Nephron (organoid): ENCODE data around the gene UGT2B11.
"Not testable (repeated sequence)": the region's sequence is repeated elsewhere in the genome, so short reads cannot be mapped to it uniquely, and the experiment has no call there.

Experiments used
- H3K27ac Mint-ChIP-seq, 3 experiments: 2 replicates each; pipeline ENCODE4 v1.8.0; 2020; ENCODE audit warnings: mixed read lengths in 3 of 3, mild to moderate bottlenecking in 2 of 3, moderate library complexity in 1 of 3
- H3K27me3 Mint-ChIP-seq: 2 replicates; pipeline ENCODE4 v1.8.0; 2021; ENCODE audit warnings: low read depth, mild to moderate bottlenecking, moderate library complexity, mixed read lengths
- H3K36me3 Mint-ChIP-seq: 2 replicates; pipeline ENCODE4 v1.8.0; 2020; ENCODE audit warnings: low read depth, mixed read lengths
- H3K4me1 Mint-ChIP-seq: 2 replicates; pipeline ENCODE4 v1.8.0; 2020; ENCODE audit warnings: mixed read lengths
- H3K4me3 Mint-ChIP-seq, 3 experiments: 2 replicates each; pipeline ENCODE4 v1.8.0; 2020; ENCODE audit warnings: mild to moderate bottlenecking in 3 of 3, mixed read lengths in 3 of 3, moderate library complexity in 2 of 3
- H3K9me3 Mint-ChIP-seq: 2 replicates; pipeline ENCODE4 v1.8.0; 2020; ENCODE audit warnings: mixed read lengths
- TF ChIP-seq, protein P1 (sequence below), 3 experiments: fragments of 200-600 bp; sonication (generic); IDR thresholded peaks; one replicate each; pipeline ENCODE4 v1.5.0; 2021; ENCODE audit warnings: antibody characterized with exemption in 3 of 3; ENCODE audit not compliant: unreplicated experiment in 3 of 3

The UGT2B11 gene

GRCh38 chr4:69224891-69225290 lies 10.3 kb upstream of the UGT2B11 start:
- Mint-ChIP-seq H3K4me3 (no peak overlapping the region), H3K27ac (peak overlapping the region in 2 of 3 experiments; percentile 32 to 41), H3K36me3 (no peaks in the 10 kb centered on the region), H3K27me3 (no peaks in the 10 kb centered on the region), H3K4me1 (no peaks in the 10 kb centered on the region), H3K9me3 (no peaks in the 10 kb centered on the region)
- TF ChIP-seq, protein P1, sequence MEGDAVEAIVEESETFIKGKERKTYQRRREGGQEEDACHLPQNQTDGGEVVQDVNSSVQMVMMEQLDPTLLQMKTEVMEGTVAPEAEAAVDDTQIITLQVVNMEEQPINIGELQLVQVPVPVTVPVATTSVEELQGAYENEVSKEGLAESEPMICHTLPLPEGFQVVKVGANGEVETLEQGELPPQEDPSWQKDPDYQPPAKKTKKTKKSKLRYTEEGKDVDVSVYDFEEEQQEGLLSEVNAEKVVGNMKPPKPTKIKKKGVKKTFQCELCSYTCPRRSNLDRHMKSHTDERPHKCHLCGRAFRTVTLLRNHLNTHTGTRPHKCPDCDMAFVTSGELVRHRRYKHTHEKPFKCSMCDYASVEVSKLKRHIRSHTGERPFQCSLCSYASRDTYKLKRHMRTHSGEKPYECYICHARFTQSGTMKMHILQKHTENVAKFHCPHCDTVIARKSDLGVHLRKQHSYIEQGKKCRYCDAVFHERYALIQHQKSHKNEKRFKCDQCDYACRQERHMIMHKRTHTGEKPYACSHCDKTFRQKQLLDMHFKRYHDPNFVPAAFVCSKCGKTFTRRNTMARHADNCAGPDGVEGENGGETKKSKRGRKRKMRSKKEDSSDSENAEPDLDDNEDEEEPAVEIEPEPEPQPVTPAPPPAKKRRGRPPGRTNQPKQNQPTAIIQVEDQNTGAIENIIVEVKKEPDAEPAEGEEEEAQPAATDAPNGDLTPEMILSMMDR (IDR thresholded peaks at IDR 0.05; ENCODE audit: unreplicated experiment in 3 of 3) = no peak

DNA sequence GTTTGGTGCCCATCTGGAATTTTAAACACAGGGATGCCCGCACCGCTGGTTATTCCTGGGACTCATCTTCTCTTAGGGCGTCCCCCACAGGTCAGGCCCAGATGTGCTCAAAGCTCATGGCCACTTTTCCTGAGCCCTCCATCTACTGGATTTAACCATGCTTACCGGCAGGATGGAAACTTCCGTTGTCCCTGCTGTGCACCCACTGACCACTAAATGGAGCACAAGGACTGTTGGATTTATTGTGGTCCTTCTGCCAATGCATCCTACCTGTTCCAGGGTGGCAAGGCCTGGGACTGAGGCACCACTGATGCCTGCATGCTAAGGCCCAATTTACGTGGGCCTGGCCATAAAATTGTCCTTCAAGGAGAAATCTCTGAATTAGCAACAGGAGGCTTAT lies 8.7 kb upstream of the UGT2B11 start:
- H3K27ac Mint-ChIP-seq, H3K27me3 Mint-ChIP-seq, H3K4me1 Mint-ChIP-seq, H3K9me3 Mint-ChIP-seq, H3K36me3 Mint-ChIP-seq, H3K4me3 Mint-ChIP-seq: not testable (repeated sequence)

GRCh38 chr4:69218491-69218890 lies 3.9 kb upstream of the UGT2B11 start:
- not testable (repeated sequence) for H3K4me3 Mint-ChIP-seq, H3K27me3 Mint-ChIP-seq, H3K27ac Mint-ChIP-seq, H3K4me1 Mint-ChIP-seq, H3K36me3 Mint-ChIP-seq, H3K9me3 Mint-ChIP-seq

DNA sequence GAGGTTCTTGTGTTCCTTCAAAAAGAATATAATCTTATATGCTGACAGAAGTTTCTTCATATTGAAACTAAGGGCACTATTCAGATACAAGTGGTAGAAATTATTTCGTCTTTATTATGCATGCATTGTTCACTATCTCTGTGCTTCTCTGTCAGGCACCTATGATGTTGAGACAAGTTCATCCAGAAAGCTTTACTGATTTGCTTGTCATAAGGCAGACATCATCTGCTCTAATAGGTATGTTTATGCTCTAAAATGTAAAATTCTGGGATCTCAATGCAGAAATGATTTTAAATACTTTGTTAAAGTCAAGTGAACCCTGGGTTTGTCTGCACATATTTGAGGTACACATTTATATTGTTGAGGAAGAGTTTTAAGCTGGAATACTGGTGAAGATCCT lies 3.6 kb downstream of the UGT2B11 start:
- H3K27ac Mint-ChIP-seq = no peak overlapping the region
- H3K4me1 Mint-ChIP-seq = no peaks in the 10 kb centered on the region
- no peaks in the 10 kb centered on the region for H3K9me3 Mint-ChIP-seq
- no peaks in the 10 kb centered on the region for H3K36me3 Mint-ChIP-seq
- H3K27me3 Mint-ChIP-seq = no peaks in the 10 kb centered on the region
- TF ChIP-seq, protein P1 (IDR thresholded peaks at IDR 0.05; ENCODE audit: unreplicated experiment in 3 of 3) = no peak
- H3K4me3 Mint-ChIP-seq = no peak overlapping the region

DNA sequence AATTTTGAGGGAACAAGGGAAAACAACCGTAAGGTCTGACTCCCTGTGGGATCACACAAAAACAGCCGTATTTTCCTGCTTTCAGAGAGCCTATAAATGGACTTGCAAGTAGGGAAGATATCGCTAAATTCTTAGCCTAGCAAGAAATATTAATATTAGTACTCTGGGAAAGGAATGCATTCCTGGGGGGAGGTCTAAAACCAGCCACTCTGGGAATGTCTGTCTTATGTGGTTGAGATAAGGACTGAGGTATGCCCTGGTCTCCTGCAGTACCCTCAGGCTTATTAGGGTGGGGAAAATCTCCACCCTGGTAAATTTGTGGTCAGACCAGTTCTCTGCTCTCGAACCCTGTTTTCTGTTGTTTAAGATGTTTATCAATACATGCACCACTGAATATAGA lies 16.0 kb downstream of the UGT2B11 start:
- H3K27ac Mint-ChIP-seq, H3K4me3 Mint-ChIP-seq, H3K4me1 Mint-ChIP-seq, H3K9me3 Mint-ChIP-seq, H3K27me3 Mint-ChIP-seq, H3K36me3 Mint-ChIP-seq: not testable (repeated sequence)

DNA sequence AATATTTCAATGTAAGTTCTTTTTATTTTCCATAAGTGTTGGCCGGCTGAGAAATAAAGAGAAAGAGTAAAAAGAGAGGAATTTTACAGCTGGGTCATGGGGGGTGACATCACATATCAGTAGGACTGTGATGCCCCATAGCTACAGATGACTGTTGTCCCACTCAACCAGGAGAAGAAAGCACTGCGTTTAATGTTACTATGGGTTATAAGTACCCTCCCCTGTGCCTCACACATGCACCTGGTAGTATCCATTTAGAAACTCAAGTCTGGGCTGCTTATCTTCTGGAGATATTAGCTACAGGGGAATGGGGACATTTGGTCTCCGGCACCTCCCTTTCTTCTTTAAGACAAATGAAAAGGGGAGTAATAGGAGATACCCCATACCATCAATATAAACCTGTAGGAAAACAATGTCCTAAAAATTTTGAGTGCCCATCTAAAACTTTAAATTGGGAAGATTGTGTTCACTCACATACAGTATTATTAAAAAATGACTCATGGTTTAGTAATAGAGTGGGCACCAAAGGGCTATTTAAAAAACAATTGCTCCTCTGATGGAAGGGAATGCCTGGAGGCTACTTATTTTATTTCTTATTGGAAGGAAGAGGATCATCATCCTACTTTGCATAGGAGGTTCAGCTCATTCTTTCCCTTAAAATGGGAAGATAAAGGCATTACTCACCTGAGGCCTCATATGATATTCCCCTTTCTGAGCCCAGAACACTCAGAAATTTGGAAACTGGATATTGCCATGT lies 18.2 kb downstream of the UGT2B11 start:
- TF ChIP-seq, protein P1 (IDR thresholded peaks at IDR 0.05; ENCODE audit: unreplicated experiment in 3 of 3) = no peak
- Mint-ChIP-seq H3K4me1 (no peaks in the 10 kb centered on the region), H3K4me3 (no peak overlapping the region), H3K27ac (no peak overlapping the region), H3K36me3 (no peaks in the 10 kb centered on the region), H3K9me3 (peaks cover 4% of the 10 kb centered on the region), H3K27me3 (no peaks in the 10 kb centered on the region)

- Mint-ChIP-seq H3K9me3 (peaks cover 4% of the 10 kb centered on the region), H3K27me3 (no peaks in the 10 kb centered on the region), H3K4me3 (no peak overlapping the region), H3K27ac (no peak overlapping the region), H3K4me1 (no peaks in the 10 kb centered on the region), H3K36me3 (no peaks in the 10 kb centered on the region)
- TF ChIP-seq, protein P1 (IDR thresholded peaks at IDR 0.05; ENCODE audit: unreplicated experiment in 3 of 3) = no peak
Observed at GRCh38 chr4:69194166-69194565, 20.4 kb downstream of the UGT2B11 start.

GRCh38 chr4:69191905-69192304 lies 22.6 kb downstream of the UGT2B11 start:
- H3K36me3 Mint-ChIP-seq, H3K27ac Mint-ChIP-seq, H3K4me1 Mint-ChIP-seq, H3K27me3 Mint-ChIP-seq, H3K9me3 Mint-ChIP-seq, H3K4me3 Mint-ChIP-seq: not testable (repeated sequence)

DNA sequence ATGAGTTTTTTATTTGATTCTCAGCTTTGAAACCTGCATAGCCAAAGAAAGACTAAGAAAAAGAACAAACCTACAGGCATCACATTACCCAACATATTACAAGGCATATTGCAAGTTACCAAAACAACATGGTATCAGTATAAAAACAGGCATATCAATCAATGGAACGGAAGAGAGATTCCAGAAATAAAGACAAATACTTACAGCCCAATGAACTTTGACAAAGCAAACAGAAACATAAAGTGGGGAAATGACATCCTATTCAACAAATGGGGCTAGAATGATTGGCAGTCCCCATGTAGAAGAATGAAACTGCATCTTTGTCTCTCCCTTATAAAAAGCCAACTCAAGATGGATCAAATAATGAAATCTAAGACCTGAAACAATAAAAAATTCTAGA lies 23.9 kb downstream of the UGT2B11 start:
- not testable (repeated sequence) for H3K4me3 Mint-ChIP-seq, H3K9me3 Mint-ChIP-seq, H3K36me3 Mint-ChIP-seq, H3K27ac Mint-ChIP-seq, H3K4me1 Mint-ChIP-seq, H3K27me3 Mint-ChIP-seq

- H3K4me1 Mint-ChIP-seq, H3K27ac Mint-ChIP-seq, H3K36me3 Mint-ChIP-seq, H3K4me3 Mint-ChIP-seq, H3K27me3 Mint-ChIP-seq, H3K9me3 Mint-ChIP-seq: not testable (repeated sequence)
Observed at GRCh38 chr4:69181519-69182169, 32.9 kb downstream of the UGT2B11 start.

DNA sequence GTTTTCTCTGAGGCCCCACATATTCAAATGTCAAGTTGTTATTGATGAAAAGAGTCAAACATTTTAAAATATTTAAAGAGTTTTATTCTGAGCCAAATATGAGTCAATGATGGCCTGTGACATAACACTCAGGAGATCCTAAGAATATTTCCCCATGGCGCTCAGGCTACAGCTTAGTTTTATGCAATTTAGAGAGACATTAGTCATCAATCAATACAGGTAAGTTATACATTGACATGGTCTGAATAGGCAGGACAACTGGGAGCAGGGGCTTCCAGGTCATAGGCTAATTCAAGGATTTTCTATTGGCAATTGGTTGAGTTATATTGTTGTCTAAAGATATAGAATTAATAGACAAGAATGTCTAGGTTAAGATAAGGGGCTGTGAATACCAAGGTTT lies 34.7 kb downstream of the UGT2B11 start:
- not testable (repeated sequence) for H3K9me3 Mint-ChIP-seq, H3K36me3 Mint-ChIP-seq, H3K4me3 Mint-ChIP-seq, H3K4me1 Mint-ChIP-seq, H3K27ac Mint-ChIP-seq, H3K27me3 Mint-ChIP-seq
